OCI-LY1 (cell line): ENCODE results near the gene ISG20.

Source experiments
- H2AFZ ChIP-seq: fragments of 200-600 bp; sonication (generic), shearing (Covaris generic); 2 replicates; pipeline ENCODE4 v1.6.0; 2014; ENCODE audit warnings: antibody characterized with exemption, mild to moderate bottlenecking, low read length
- H3F3A ChIP-seq: fragments of 200-600 bp; sonication (generic), shearing (Covaris generic); 2 replicates; pipeline ENCODE4 v1.6.0; 2014; ENCODE audit warnings: mild to moderate bottlenecking, antibody characterized with exemption, low read length, moderate library complexity; ENCODE audit not compliant: insufficient read depth
- H3K27ac ChIP-seq: fragments of 200-600 bp; sonication (generic); 2 replicates; pipeline ENCODE4 v1.5.1; 2014; ENCODE audit warnings: low read length, mixed run types, mild to moderate bottlenecking, low read depth; ENCODE audit not compliant: poor library complexity, severe bottlenecking
- H3K27me3 ChIP-seq: fragments of 200-600 bp; sonication (generic); 2 replicates; pipeline ENCODE4 v1.6.0; 2014; ENCODE audit warnings: antibody characterized with exemption, mild to moderate bottlenecking, low read length, moderate library complexity; ENCODE audit not compliant: insufficient read depth
- H3K36me3 ChIP-seq: fragments of 200-600 bp; sonication (generic); 2 replicates; pipeline ENCODE4 v1.6.1; 2014; ENCODE audit warnings: mild to moderate bottlenecking, antibody characterized with exemption, low read length, moderate library complexity, mixed read lengths; ENCODE audit not compliant: insufficient read depth
- H3K4me1 ChIP-seq: fragments of 200-600 bp; sonication (generic); 2 replicates; pipeline ENCODE4 v1.5.1; 2014; ENCODE audit warnings: mild to moderate bottlenecking, low read length, moderate library complexity; ENCODE audit not compliant: insufficient read depth, severe bottlenecking
- H3K4me2 ChIP-seq: fragments of 200-600 bp; sonication (generic), shearing (Covaris generic); 2 replicates; pipeline ENCODE4 v1.6.1; 2014; ENCODE audit warnings: low read length
- H3K4me3 ChIP-seq: fragments of 200-600 bp; sonication (generic); 2 replicates; pipeline ENCODE4 v1.5.1; 2014; ENCODE audit warnings: low read length, low read depth, mild to moderate bottlenecking, mixed read lengths; ENCODE audit not compliant: poor library complexity, severe bottlenecking
- H3K79me2 ChIP-seq: fragments of 200-600 bp; shearing (Covaris generic); 2 replicates; pipeline ENCODE4 v1.6.1; 2016; ENCODE audit warnings: mixed run types, low read length, mixed read lengths; ENCODE audit not compliant: insufficient read depth
- H3K9ac ChIP-seq: fragments of 200-600 bp; sonication (generic), shearing (Covaris generic); 2 replicates; pipeline ENCODE4 v1.6.1; 2014; ENCODE audit warnings: mild to moderate bottlenecking, low read length, mixed read lengths
- H3K9me2 ChIP-seq: fragments of 200-600 bp; sonication (generic), shearing (Covaris generic); 2 replicates; pipeline ENCODE4 v1.6.1; 2014; ENCODE audit warnings: low read depth, mild to moderate bottlenecking, low read length, mixed read lengths
- H3K9me3 ChIP-seq: fragments of 200-600 bp; shearing (Covaris generic); 2 replicates; pipeline ENCODE4 v1.6.1; 2014; ENCODE audit warnings: low read length, mixed read lengths
- H4K20me1 ChIP-seq: fragments of 200-600 bp; sonication (generic), shearing (Covaris generic); 2 replicates; pipeline ENCODE4 v1.6.0; 2016; ENCODE audit warnings: mild to moderate bottlenecking, low read length; ENCODE audit not compliant: insufficient read depth
- EZH2 ChIP-seq: fragments of 200-600 bp; sonication (generic), shearing (Covaris generic); IDR thresholded peaks from 2 replicates; pipeline ENCODE4 v1.8.0; 2017; ENCODE audit warnings: borderline replicate concordance, mixed run types, mild to moderate bottlenecking, antibody characterized with exemption, low read length, moderate library complexity, mixed read lengths
- TF ChIP-seq, protein P1 (sequence below): fragments of 200-600 bp; sonication (generic), shearing (Covaris generic); IDR thresholded peaks from 2 replicates; pipeline ENCODE4 v1.5.1; 2017; ENCODE audit warnings: mild to moderate bottlenecking, antibody characterized with exemption, low read length, moderate library complexity, mixed read lengths

Gene ISG20

DNA sequence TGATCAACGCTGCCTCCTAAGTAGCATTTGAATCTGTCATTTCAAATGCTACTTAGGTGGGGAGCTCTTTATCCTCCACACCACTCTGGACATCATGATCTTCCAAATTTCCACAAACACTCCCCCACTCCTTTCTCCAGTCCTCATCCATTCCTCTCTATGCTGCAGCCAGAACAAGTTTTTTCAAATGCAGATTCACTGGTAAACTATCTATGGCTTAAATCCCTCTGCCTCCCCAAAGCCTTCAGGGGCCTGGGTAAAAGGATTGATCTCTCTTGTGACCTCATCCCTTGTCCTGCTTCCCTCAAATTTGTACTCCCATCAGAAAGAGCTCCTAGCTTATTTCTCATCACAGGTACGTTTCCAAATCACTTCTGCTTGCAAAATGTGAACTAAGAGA, 19.0 kb upstream of the ISG20 start:
- H3K9me3 ChIP-seq: no peaks in the 10 kb centered on the region

DNA sequence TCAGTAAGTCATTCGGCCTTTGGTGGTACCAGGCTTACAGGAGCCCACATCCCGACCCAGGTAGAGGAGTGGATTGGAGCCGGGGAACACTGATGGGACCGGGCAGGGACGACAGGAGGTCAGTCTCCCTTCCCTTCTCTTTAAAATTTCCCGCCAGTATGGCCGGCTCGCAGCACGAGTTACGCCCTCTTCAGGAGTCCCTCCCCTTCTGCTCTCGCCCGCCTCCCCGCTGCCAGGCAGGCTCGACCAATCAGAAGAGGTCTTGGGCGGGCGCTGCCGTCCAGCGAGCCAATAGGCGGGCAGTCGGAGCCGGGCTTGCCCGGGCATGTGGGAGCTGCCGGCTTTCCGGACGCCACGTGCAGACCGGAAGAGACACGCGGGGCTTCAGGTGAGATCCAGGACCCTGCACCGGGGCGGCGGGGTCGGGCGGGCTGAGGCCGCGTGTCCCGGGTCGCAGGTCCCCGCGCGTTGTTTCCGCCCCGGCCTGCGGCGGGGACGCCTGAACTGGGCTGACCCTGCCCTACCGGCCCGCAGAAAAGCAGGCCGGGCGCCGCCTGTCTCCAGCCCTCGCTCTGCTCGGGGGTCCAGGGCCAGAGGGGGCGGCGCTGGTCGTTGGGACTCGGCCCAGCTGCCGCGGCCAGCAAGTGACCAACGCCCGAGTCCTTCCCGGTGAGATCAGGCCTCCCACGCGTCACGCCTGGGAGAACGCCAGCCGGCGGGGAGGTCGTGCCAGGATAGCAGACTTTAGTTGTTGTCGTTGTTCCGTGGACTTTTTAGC, 17.6 kb upstream of the ISG20 start, which contains the start of gene AEN:
Gene AEN, plus strand, starts transcription at position 346 of the 778 bp plus-strand sequence. CDS start 4,870 bp downstream, outside the sequence.
- Histone ChIP-seq H3K9me2 (no peaks in the 10 kb centered on the region), H3K4me1 (peaks cover 38% of the 10 kb centered on the region), H4K20me1 (no peaks in the 10 kb centered on the region), H3K27ac (peak within 1 kb of the TSS; percentile 85), H3K27me3 (no peaks in the 10 kb centered on the region), H2AFZ (0 out of 2 replicates have a peak within 1 kb of the TSS, but pooled peaks have one; percentile 85), H3F3A (no peaks in the 10 kb centered on the region), H3K9me3 (no peaks in the 10 kb centered on the region), H3K36me3 (peaks cover 11% of the 10 kb centered on the region), H3K79me2 (peaks cover 43% of the 10 kb centered on the region), H3K4me2 (peak within 1 kb of the TSS; percentile 95), H3K4me3 (peak within 1 kb of the TSS; percentile 97), H3K9ac (peak within 1 kb of the TSS; percentile 98)
- TF ChIP-seq EZH2: no peak
- TF ChIP-seq, protein P1, sequence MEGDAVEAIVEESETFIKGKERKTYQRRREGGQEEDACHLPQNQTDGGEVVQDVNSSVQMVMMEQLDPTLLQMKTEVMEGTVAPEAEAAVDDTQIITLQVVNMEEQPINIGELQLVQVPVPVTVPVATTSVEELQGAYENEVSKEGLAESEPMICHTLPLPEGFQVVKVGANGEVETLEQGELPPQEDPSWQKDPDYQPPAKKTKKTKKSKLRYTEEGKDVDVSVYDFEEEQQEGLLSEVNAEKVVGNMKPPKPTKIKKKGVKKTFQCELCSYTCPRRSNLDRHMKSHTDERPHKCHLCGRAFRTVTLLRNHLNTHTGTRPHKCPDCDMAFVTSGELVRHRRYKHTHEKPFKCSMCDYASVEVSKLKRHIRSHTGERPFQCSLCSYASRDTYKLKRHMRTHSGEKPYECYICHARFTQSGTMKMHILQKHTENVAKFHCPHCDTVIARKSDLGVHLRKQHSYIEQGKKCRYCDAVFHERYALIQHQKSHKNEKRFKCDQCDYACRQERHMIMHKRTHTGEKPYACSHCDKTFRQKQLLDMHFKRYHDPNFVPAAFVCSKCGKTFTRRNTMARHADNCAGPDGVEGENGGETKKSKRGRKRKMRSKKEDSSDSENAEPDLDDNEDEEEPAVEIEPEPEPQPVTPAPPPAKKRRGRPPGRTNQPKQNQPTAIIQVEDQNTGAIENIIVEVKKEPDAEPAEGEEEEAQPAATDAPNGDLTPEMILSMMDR: no peak

More for the DNA sequence above, 19.0 kb upstream of the ISG20 start:
- peaks cover 33% of the 10 kb centered on the region for H3K79me2 ChIP-seq
- H3K27ac ChIP-seq: no peak overlapping the region
- no peaks in the 10 kb centered on the region for H3F3A ChIP-seq
- no peaks in the 10 kb centered on the region for H3K9me2 ChIP-seq
- no peak overlapping the region for H2AFZ ChIP-seq
- no peaks in the 10 kb centered on the region for H3K27me3 ChIP-seq
- peaks cover 34% of the 10 kb centered on the region for H3K4me1 ChIP-seq
- peaks cover 2% of the 10 kb centered on the region; the same call in 1 of the 2 replicates for H3K36me3 ChIP-seq
- H3K9ac ChIP-seq: no peak overlapping the region
- no peak overlapping the region for H3K4me3 ChIP-seq
- no peak overlapping the region for H3K4me2 ChIP-seq
- TF ChIP-seq EZH2: no peak
- TF ChIP-seq, protein P1: no peak
- no peaks in the 10 kb centered on the region for H4K20me1 ChIP-seq

DNA sequence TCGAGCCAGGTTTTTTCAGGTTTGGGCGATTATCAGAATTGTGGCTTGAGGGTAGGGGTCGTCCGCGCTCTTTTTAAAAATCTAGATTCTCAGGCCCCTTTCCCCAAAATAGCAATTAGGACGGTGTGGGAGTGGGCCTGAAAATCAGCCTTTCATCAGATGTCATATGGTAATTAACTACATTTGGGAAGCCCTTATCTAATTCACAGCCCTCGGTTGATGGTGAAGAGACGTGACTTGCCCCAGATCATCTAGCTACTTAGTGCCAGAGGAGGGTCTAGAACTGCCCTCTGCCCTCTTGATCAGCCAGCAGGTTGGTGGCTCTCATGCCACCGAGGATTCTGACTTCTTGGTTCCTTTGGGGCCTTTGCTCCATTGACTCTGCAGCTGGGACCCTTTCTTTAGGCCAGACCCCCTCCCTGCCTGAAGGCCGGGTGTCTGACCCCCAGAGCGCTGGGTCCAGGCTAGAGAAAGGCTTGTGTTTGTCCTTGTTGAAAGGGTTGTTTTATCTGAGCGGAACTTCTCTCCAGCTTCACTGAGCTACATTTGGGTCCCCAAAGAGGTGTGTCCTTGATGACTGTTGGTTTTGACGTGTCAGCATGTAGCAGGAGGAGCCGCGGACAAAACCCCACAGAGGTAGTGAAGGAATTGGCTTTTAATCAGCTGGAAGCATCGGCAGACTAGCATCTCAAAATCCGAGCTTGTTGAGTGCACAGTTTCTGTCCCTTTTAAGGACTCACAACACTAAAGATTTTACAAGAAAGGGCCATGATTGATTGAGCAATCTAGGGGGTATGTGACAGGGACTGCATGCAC, 16.8 kb upstream of the ISG20 start:
- peaks cover 20% of the 10 kb centered on the region for H3K36me3 ChIP-seq
- H3K9me2 ChIP-seq: no peaks in the 10 kb centered on the region
- no peaks in the 10 kb centered on the region for H3K9me3 ChIP-seq
- H3K79me2 ChIP-seq: peaks cover 43% of the 10 kb centered on the region
- peak overlapping the region; percentile 98 for H3K9ac ChIP-seq
- H2AFZ ChIP-seq: no peak overlapping the region
- peak overlapping the region; percentile 85 for H3K27ac ChIP-seq
- H3F3A ChIP-seq: no peaks in the 10 kb centered on the region
- no peaks in the 10 kb centered on the region for H4K20me1 ChIP-seq
- no peak for TF ChIP-seq EZH2
- TF ChIP-seq, protein P1: no peak
- H3K4me3 ChIP-seq: peak overlapping the region; percentile 97
- no peaks in the 10 kb centered on the region for H3K27me3 ChIP-seq
- peak overlapping the region; percentile 95 for H3K4me2 ChIP-seq
- peaks cover 46% of the 10 kb centered on the region for H3K4me1 ChIP-seq
